ENCODE measurements around the gene PRR33.

PRR33 gene

GRCh38 chr11:1899090-1899489, 7.4 kb upstream of the PRR33 start:
- no peak for TF ChIP-seq CTCF (conservative IDR thresholded peaks at IDR 0.05; ENCODE audit: low read depth, low read length)
- H3K4me3 ChIP-seq (ENCODE audit: low read depth, low read length), result no peak overlapping the region
- DNase-seq (ENCODE audit: low read depth), result no peak

GRCh38 chr11:1896923-1897322, 5.2 kb upstream of the PRR33 start:
- no peak overlapping the region for H3K4me3 ChIP-seq (ENCODE audit: low read depth, low read length)
- no peak for TF ChIP-seq CTCF (conservative IDR thresholded peaks at IDR 0.05; ENCODE audit: low read depth, low read length)
- DNase-seq (ENCODE audit: low read depth), result no peak

- no peak for TF ChIP-seq CTCF (conservative IDR thresholded peaks at IDR 0.05; ENCODE audit: low read depth, low read length)
- DNase-seq (ENCODE audit: low read depth), result no peak
- no peak overlapping the region for H3K4me3 ChIP-seq (ENCODE audit: low read depth, low read length)
Observed at GRCh38 chr11:1896468-1896867, 4.8 kb upstream of the PRR33 start.

GRCh38 chr11:1894759-1895158, 3.1 kb upstream of the PRR33 start:
- TF ChIP-seq CTCF (conservative IDR thresholded peaks at IDR 0.05; ENCODE audit: low read depth, low read length), result no peak
- H3K4me3 ChIP-seq (ENCODE audit: low read depth, low read length), result no peak overlapping the region
- no peak for DNase-seq (ENCODE audit: low read depth)

GRCh38 chr11:1893581-1894359, 2.1 kb upstream of the PRR33 start:
- no peak overlapping the region for H3K4me3 ChIP-seq (ENCODE audit: low read depth, low read length)
- peak; percentile 12 for DNase-seq (ENCODE audit: low read depth)
- TF ChIP-seq CTCF (conservative IDR thresholded peaks at IDR 0.05; ENCODE audit: low read depth, low read length), result no peak

GRCh38 chr11:1892558-1892957, 863 bp upstream of the PRR33 start:
- no peak overlapping the region for H3K4me3 ChIP-seq (ENCODE audit: low read depth, low read length)
- no peak for TF ChIP-seq CTCF (conservative IDR thresholded peaks at IDR 0.05; ENCODE audit: low read depth, low read length)

GRCh38 chr11:1892116-1892515, 421 bp upstream of the PRR33 start:
- H3K4me3 ChIP-seq (ENCODE audit: low read depth, low read length), result no peak overlapping the region
- no peak for DNase-seq (ENCODE audit: low read depth)
- no peak for TF ChIP-seq CTCF (conservative IDR thresholded peaks at IDR 0.05; ENCODE audit: low read depth, low read length)

More at GRCh38 chr11:1892558-1892957, 863 bp upstream of the PRR33 start:
- DNase-seq (ENCODE audit: low read depth), result no peak

Measured in choroid plexus epithelial cell (primary cell).